Activated B cell treated with CpG ODN at 0.5 μM for 24 hours (primary cell): ENCODE results near the gene TEAD4. TPM values are rescaled to one million over a fixed set of nuclear protein-coding genes. Genes with fewer than 3 reads are reported as not detected.

Experiments
- ATAC-seq: fragments of 200-7000 bp; cut with Tn5 transposase; one replicate; pipeline ENCODE4 v1.10.0; 2021; ENCODE audit warnings: low read depth, mild to moderate bottlenecking, moderate library complexity
- CTCF ChIA-PET: fragments of 350-600 bp; sonication (Branson Sonifier 250); formaldehyde crosslinking; loops from one replicate; lab custom pipeline; 2021; ENCODE audit warnings: antibody characterized with exemption; lab: Charles Lee
- POLR2A ChIA-PET: fragments of 350-600 bp; sonication (Branson Sonifier 250); formaldehyde crosslinking; loops from one replicate; lab custom pipeline; 2021; ENCODE audit warnings: antibody characterized with exemption; lab: Charles Lee
- DNase-seq: peaks from one replicate; pipeline ENCODE4 v3.0.0; 2022
- H3K27ac Mint-ChIP-seq: one replicate; pipeline ENCODE4 v1.8.0; 2020; ENCODE audit warnings: mixed read lengths
- H3K27me3 Mint-ChIP-seq: one replicate; pipeline ENCODE4 v1.8.0; 2021; ENCODE audit warnings: mixed read lengths
- H3K36me3 Mint-ChIP-seq: one replicate; pipeline ENCODE4 v1.8.0; 2021; ENCODE audit warnings: low read depth, mixed read lengths
- H3K4me1 Mint-ChIP-seq: one replicate; pipeline ENCODE4 v1.8.0; 2021; ENCODE audit warnings: mixed read lengths
- H3K4me3 Mint-ChIP-seq: one replicate; pipeline ENCODE4 v1.8.0; 2020; ENCODE audit warnings: mild to moderate bottlenecking, mixed read lengths
- H3K9me3 Mint-ChIP-seq: one replicate; pipeline ENCODE4 v1.8.0; 2020; ENCODE audit warnings: mixed read lengths
- CTCF ChIP-seq: fragments of 200-600 bp; IDR thresholded peaks from one replicate; pipeline ENCODE4 v1.8.0; 2022; ENCODE audit warnings: antibody characterized with exemption, mild to moderate bottlenecking
- intact Hi-C: fragments of 100-400 bp; cut with micrococcal nuclease; formaldehyde crosslinking; loops from one replicate; pipeline ENCODE4 v1.15.1; 2024
- total RNA-seq: library from RNA; stranded (reverse); gene quantifications from 2 replicates; pipeline ENCODE4 v1.2.3, GENCODE V29; 2022

The TEAD4 gene
- total RNA-seq, 1 donor from 2014 or later, result not detected

GRCh38 chr12:3009780-3010179, 50.6 kb downstream of the TEAD4 start:
- ChIA-PET CTCF (no interaction called here), POLR2A (no interaction called here)
- ATAC-seq, result no peak
- TF ChIP-seq CTCF, result no peak
- no peak overlapping the region for H3K4me3 Mint-ChIP-seq
- no peak for DNase-seq
- H3K4me1 Mint-ChIP-seq, result no peaks in the 10 kb centered on the region
- H3K9me3 Mint-ChIP-seq, result no peaks in the 10 kb centered on the region
- no peak overlapping the region for H3K27ac Mint-ChIP-seq
- intact Hi-C loops, result no loop called here
- H3K36me3 Mint-ChIP-seq, result no peaks in the 10 kb centered on the region
- no peaks in the 10 kb centered on the region for H3K27me3 Mint-ChIP-seq

- intact Hi-C loops, result no loop called here
- H3K9me3 Mint-ChIP-seq, result no peaks in the 10 kb centered on the region
Observed at GRCh38 chr12:3010214-3010930, 51.2 kb downstream of the TEAD4 start.

GRCh38 chr12:3012786-3013185, 53.6 kb downstream of the TEAD4 start:
- POLR2A ChIA-PET, result no interaction called here
- no peaks in the 10 kb centered on the region for H3K9me3 Mint-ChIP-seq
- no peaks in the 10 kb centered on the region for H3K36me3 Mint-ChIP-seq
- DNase-seq (no peak), ATAC-seq (no peak)
- no peaks in the 10 kb centered on the region for H3K4me1 Mint-ChIP-seq
- H3K27me3 Mint-ChIP-seq, result peaks cover 3% of the 10 kb centered on the region
- no peak overlapping the region for H3K4me3 Mint-ChIP-seq
- TF ChIP-seq CTCF, result no peak
- CTCF ChIA-PET, result no interaction called here
- H3K27ac Mint-ChIP-seq, result no peak overlapping the region
- intact Hi-C loops, result no loop called here

More at GRCh38 chr12:3010214-3010930, 51.2 kb downstream of the TEAD4 start:
- H3K27me3 Mint-ChIP-seq, result peaks cover 3% of the 10 kb centered on the region
- ATAC-seq, result no peak
- H3K4me1 Mint-ChIP-seq, result no peaks in the 10 kb centered on the region
- ChIA-PET CTCF (no interaction called here), POLR2A (no interaction called here)
- no peaks in the 10 kb centered on the region for H3K36me3 Mint-ChIP-seq
- no peak for DNase-seq
- no peak overlapping the region for H3K4me3 Mint-ChIP-seq
- no peak for TF ChIP-seq CTCF
- no peak overlapping the region for H3K27ac Mint-ChIP-seq

GRCh38 chr12:3014641-3015040, 55.4 kb downstream of the TEAD4 start:
- Mint-ChIP-seq H3K27me3 (peaks cover 3% of the 10 kb centered on the region), H3K4me3 (no peak overlapping the region), H3K36me3 (no peaks in the 10 kb centered on the region), H3K4me1 (no peaks in the 10 kb centered on the region), H3K27ac (no peak overlapping the region), H3K9me3 (no peaks in the 10 kb centered on the region)
- intact Hi-C loops, result no loop called here
- ATAC-seq (no peak), DNase-seq (no peak)
- ChIA-PET CTCF (no interaction called here), POLR2A (no interaction called here)
- no peak for TF ChIP-seq CTCF

- POLR2A ChIA-PET, result no interaction called here
- no peaks in the 10 kb centered on the region for H3K4me1 Mint-ChIP-seq
- no peaks in the 10 kb centered on the region for H3K9me3 Mint-ChIP-seq
- H3K27ac Mint-ChIP-seq, result no peak overlapping the region
- no peak for TF ChIP-seq CTCF
- DNase-seq (no peak), ATAC-seq (no peak)
- H3K4me3 Mint-ChIP-seq, result no peak overlapping the region
- intact Hi-C loops, result no loop called here
- peaks cover 3% of the 10 kb centered on the region for H3K27me3 Mint-ChIP-seq
- CTCF ChIA-PET, result no interaction called here
- no peaks in the 10 kb centered on the region for H3K36me3 Mint-ChIP-seq
Observed at GRCh38 chr12:3015356-3015755, 56.2 kb downstream of the TEAD4 start.
